Cardiac septum (tissue), 1 donor: ENCODE measurements around the gene TROAP. TPM values are rescaled to one million over a fixed set of nuclear protein-coding genes. Genes with fewer than 3 reads are reported as not detected.
"Not testable (repeated sequence)": the region's sequence is repeated elsewhere in the genome, so short reads cannot be mapped to it uniquely, and the experiment has no call there.

Experiments used
- DNase-seq: peaks from one replicate; pipeline ENCODE4 v3.0.0-alpha.2; 2020; ENCODE audit warnings: low spot score
- intact Hi-C: fragments of 100-400 bp; cut with DNase I; formaldehyde crosslinking; loops from one replicate; pipeline ENCODE4 v1.14.0; 2022
- total RNA-seq: library from RNA; stranded (reverse); fragmentation: NEBNext Ultra II Directional; extraction: Animal tissue kit (Norgen Biotek cat#: 25700); gene quantifications from one replicate; pipeline ENCODE4 v1.2.1, GENCODE V29; 2021
- donor health status: DM: no; HTN: no; CAD: no.

Gene TROAP
- total RNA-seq, 1 donor from 2014 or later: not detected

GRCh38 chr12:49357103-49357678 lies 34.1 kb downstream of the TROAP start:
- DNase-seq: no peak
- intact Hi-C loops: no loop called here

- intact Hi-C loops: loop anchor here (1.0 kb wide), 1 partner anchor 157 kb away; no protein-coding TSS in a partner anchor
- DNase-seq: no peak
Observed at GRCh38 chr12:49358483-49359141, 35.6 kb downstream of the TROAP start.

GRCh38 chr12:49359671-49360070 lies 36.6 kb downstream of the TROAP start:
- no peak for DNase-seq
- intact Hi-C loops: no loop called here

- intact Hi-C loops: no loop called here
- no peak for DNase-seq
Observed at GRCh38 chr12:49362077-49362476, 39.0 kb downstream of the TROAP start.

- intact Hi-C loops: loop anchor here (5.0 kb wide), 1 partner anchor 217 kb away; no protein-coding TSS in a partner anchor
- no peak for DNase-seq
Observed at GRCh38 chr12:49364989-49365388, 41.9 kb downstream of the TROAP start.

GRCh38 chr12:49365542-49365941 lies 42.5 kb downstream of the TROAP start:
- DNase-seq: no peak
- intact Hi-C loops: loop anchor here (5.0 kb wide), 1 partner anchor 217 kb away; no protein-coding TSS in a partner anchor

DNA sequence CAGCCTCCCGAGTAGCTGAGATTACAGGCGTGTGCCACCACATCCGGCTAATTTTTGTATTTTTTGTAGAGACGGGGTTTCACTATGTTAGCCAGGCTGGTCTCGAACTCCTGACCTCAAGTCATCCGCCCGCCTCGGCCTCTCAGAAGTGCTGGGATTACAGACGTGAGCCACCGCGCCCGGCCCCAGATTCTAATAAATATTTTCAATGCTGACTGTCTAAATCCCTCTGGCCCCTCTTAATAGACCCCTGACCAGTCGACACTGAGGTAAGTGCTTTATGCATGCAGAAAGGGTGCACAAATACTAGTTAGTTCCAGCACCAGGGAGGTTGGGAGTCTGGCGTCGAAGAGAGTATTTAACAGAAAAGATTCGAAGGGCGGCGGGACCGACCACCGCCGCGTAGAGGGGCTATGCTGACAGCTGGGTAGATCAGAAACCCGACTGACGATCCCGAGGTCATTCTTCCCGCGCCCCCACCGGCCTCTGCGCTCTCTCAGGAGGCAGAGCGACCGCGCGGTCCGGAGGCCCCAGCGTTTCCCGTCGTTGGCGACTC lies 43.1 kb downstream of the TROAP start:
- intact Hi-C loops: loop anchor here (5.0 kb wide), 1 partner anchor 216 kb away; no protein-coding TSS in a partner anchor

DNA sequence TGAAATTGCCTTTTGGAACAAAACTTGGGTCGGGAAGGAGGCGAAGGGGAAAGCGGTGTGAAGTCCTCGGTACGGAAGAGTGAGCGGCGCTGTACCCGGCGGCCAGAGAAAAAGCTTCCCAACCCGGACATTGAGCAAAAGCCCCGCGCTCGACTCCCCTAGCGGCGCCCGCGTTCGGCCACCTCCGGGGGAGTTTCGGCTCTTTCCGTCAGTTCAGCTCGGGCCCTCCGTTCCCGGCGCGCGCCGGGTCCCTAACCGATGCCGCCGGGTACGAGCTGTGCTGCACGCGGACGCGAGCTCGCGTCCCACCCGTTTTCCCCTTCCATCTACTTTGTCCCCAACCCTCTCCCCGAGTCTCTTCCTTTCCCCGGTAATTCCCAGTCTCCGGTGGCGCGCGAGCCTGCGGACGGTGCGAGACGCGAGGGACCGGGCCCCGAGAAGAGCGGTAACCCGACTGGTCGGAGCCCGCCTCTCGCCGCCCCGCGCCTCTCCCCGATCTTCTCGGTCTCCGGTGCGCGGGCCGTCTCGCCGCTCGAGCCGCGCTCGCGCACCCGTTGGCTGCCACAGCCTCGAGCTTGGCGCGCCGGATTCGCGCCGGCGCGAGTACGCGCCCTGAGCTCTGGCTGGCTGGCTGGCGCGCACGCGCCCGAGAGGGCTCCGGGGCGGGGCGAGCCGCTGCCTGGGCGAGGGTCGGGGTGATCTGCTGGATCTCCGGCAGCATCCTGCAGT lies 43.8 kb downstream of the TROAP start:
- intact Hi-C loops: loop anchor here (5.0 kb wide), 1 partner anchor 215 kb away; no protein-coding TSS in a partner anchor
- DNase-seq: peak; percentile 95

More for the DNA sequence above, 43.1 kb downstream of the TROAP start:
- no peak for DNase-seq

DNA sequence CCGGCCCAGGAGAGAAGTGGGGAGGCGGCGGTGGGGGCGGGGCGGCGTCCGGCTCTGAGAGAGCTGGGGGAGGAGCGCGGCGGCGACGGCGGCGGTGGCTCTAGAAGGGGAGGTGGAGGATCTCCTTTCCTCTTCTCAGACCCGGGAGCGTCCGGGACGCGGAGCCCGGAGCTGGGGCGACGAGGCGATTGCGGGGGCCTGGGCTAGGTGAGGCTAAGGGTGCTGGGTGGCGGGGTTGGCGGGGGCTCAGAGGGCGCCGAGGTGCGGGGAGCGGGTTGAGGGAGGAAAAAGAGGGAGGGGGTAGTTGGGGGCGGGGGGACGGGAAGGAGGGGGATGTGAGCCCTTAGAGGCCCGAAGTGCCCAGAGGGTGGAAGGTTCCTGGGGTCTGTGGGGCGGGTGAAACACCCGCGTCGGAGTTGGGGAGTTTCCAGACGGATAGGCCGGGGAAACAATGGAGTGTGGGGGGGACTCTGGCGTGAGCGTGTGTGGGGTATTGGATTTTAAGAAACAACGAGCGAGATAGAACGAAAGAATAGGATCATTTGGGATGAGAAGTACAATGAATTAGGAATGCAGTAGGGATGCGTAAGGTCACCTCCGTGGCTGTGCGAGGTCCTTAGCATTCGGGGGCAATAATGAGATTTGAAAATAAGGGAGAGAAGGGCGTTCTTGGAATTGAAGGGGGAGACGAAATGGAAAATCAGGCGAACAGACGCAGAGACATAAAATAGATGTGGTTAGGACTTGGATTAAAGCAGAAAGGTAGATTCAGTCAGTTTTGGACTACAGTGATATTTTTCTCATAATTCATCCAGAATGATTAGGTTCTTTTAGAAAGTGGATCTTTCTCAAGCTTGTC lies 44.6 kb downstream of the TROAP start, which contains the start of gene SPATS2:
Gene SPATS2, plus strand, starts transcription at position 82 of the 859 bp plus-strand sequence. CDS start 93,551 bp downstream, outside the sequence.
- intact Hi-C loops: loop anchor here (5.0 kb wide), 1 partner anchor 215 kb away; no protein-coding TSS in a partner anchor
- no peak for DNase-seq

GRCh38 chr12:49368240-49368600 lies 45.2 kb downstream of the TROAP start:
- no peak for DNase-seq
- intact Hi-C loops: loop anchor here (5.0 kb wide), 1 partner anchor 214 kb away; no protein-coding TSS in a partner anchor

GRCh38 chr12:49369411-49370145 lies 46.5 kb downstream of the TROAP start:
- intact Hi-C loops: loop anchor here (5.0 kb wide), 1 partner anchor 213 kb away; no protein-coding TSS in a partner anchor
- DNase-seq: no peak

DNA sequence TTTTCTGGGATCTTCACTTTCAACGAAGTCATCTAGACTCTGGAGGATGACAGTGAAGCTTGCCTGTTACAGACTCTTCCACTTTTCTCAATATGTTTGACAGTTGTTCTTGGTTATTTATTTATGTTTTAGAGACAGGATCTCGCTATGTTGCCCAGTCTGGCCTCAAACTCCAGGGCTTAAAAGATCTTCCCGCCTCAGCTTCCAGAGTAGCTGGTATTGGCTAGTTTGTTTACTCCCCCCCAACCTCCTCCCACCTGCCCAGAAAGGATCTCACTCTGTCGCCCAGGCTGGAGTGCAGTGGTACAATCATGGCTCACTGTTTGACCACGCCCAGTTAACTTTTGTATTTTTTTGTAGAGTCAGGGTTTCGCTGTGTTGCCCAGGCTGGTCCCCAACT lies 47.5 kb downstream of the TROAP start:
- DNase-seq: no peak
- intact Hi-C loops: no loop called here

DNA sequence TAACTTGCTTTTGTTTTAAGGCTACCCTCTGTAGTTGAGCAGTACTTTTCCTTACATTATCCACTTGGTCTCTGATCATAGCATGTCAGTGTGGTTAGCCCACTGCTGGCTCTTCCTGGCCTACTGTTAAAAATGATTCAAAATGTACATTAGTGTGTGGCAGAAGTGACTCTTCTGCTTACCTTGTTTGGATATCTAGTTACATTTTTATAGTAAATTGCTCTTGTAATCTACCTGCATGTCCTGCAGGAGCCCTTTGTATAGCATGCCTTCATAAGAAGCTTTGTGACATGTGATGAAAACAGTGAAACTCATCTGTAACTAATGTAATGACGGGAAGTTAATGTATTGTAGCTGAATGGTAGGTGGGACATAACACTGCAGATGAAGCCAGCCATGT lies 52.4 kb downstream of the TROAP start:
- intact Hi-C loops: no loop called here
- DNase-seq: no peak

GRCh38 chr12:49377386-49377785 lies 54.3 kb downstream of the TROAP start:
- intact Hi-C loops: no loop called here

GRCh38 chr12:49380184-49380583 lies 57.1 kb downstream of the TROAP start:
- DNase-seq, intact Hi-C loops: not testable (repeated sequence)

More at GRCh38 chr12:49377386-49377785, 54.3 kb downstream of the TROAP start:
- no peak for DNase-seq
